PFSK-1 (cell line): Measurements from ENCODE around the gene SYNDIG1.

ENCODE experiments used
- FOXP2 ChIP-seq: optimal IDR thresholded peaks from 2 replicates; pipeline ENCODE3; 2011; ENCODE audit warnings: borderline replicate concordance, control low read depth, inconsistent platforms; ENCODE audit not compliant: insufficient read depth; ENCODE audit errors: extremely low read length, extremely low read depth
- POLR2AphosphoS5 ChIP-seq: IDR thresholded peaks from 2 replicates; pipeline ENCODE4 v1.6.1; 2012; ENCODE audit warnings: low read depth, mild to moderate bottlenecking, control low read depth, low read length, moderate library complexity
- SIN3A ChIP-seq: IDR thresholded peaks from 2 replicates; pipeline ENCODE4 v1.6.1; 2012; ENCODE audit warnings: mild to moderate bottlenecking, low read length, moderate library complexity, borderline replicate concordance; ENCODE audit not compliant: insufficient read depth
- TAF1 ChIP-seq: IDR thresholded peaks from 2 replicates; pipeline ENCODE4 v1.6.1; 2012; ENCODE audit warnings: low read length, control low read depth, borderline replicate concordance; ENCODE audit not compliant: insufficient read depth
- TF ChIP-seq, protein P1 (sequence below), 2 experiments: IDR thresholded peaks; 2 replicates each; pipeline versions ENCODE4 v1.6.1 to v1.8.0; 2011 to 2012; ENCODE audit warnings: low read depth in 2 of 2, low read length in 2 of 2, control low read depth in 1 of 2, inconsistent platforms in 1 of 2, mild to moderate bottlenecking in 1 of 2, moderate library complexity in 1 of 2; ENCODE audit not compliant: insufficient read depth in 1 of 2

GRCh38 chr20:24600012-24600411 is 130.6 kb downstream of the SYNDIG1 start:
- TF ChIP-seq, protein P1, sequence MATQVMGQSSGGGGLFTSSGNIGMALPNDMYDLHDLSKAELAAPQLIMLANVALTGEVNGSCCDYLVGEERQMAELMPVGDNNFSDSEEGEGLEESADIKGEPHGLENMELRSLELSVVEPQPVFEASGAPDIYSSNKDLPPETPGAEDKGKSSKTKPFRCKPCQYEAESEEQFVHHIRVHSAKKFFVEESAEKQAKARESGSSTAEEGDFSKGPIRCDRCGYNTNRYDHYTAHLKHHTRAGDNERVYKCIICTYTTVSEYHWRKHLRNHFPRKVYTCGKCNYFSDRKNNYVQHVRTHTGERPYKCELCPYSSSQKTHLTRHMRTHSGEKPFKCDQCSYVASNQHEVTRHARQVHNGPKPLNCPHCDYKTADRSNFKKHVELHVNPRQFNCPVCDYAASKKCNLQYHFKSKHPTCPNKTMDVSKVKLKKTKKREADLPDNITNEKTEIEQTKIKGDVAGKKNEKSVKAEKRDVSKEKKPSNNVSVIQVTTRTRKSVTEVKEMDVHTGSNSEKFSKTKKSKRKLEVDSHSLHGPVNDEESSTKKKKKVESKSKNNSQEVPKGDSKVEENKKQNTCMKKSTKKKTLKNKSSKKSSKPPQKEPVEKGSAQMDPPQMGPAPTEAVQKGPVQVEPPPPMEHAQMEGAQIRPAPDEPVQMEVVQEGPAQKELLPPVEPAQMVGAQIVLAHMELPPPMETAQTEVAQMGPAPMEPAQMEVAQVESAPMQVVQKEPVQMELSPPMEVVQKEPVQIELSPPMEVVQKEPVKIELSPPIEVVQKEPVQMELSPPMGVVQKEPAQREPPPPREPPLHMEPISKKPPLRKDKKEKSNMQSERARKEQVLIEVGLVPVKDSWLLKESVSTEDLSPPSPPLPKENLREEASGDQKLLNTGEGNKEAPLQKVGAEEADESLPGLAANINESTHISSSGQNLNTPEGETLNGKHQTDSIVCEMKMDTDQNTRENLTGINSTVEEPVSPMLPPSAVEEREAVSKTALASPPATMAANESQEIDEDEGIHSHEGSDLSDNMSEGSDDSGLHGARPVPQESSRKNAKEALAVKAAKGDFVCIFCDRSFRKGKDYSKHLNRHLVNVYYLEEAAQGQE (IDR thresholded peaks at IDR 0.05; ENCODE audit: insufficient read depth in 1 of 2, low read depth in 2 of 2, low read length in 2 of 2): no peak
- no peak for TF ChIP-seq FOXP2
- TF ChIP-seq POLR2AphosphoS5: no peak
- TF ChIP-seq SIN3A: no peak
- no peak for TF ChIP-seq TAF1
